Activated CD8-positive, alpha-beta memory T cell treated with anti-CD3 and anti-CD28 coated beads, Interleukin-2, amount 50 U/mL, for 1 hour (primary cell): ENCODE measurements around the gene DSG2.
"Not testable (repeated sequence)": the region's sequence is repeated elsewhere in the genome, so short reads cannot be mapped to it uniquely, and the experiment has no call there.

Source experiments
- DNase-seq: peaks from one replicate; pipeline ENCODE4 v3.0.0-alpha.2; 2020; ENCODE audit errors: extremely low read depth

DSG2 gene

GRCh38 chr18:31500051-31500688, 2.2 kb downstream of the DSG2 start:
- no peak for DNase-seq

GRCh38 chr18:31503011-31503410, 5.0 kb downstream of the DSG2 start:
- DNase-seq = no peak

- no peak for DNase-seq
These were observed 6.6 kb downstream of the DSG2 start for GRCh38 chr18:31504455-31505147.

GRCh38 chr18:31505156-31505555, 7.2 kb downstream of the DSG2 start:
- no peak for DNase-seq

GRCh38 chr18:31506024-31506742, 8.2 kb downstream of the DSG2 start:
- DNase-seq = no peak

- DNase-seq = not testable (repeated sequence)
These were observed 9.1 kb downstream of the DSG2 start for GRCh38 chr18:31507124-31507523.

GRCh38 chr18:31508781-31509180, 10.8 kb downstream of the DSG2 start:
- no peak for DNase-seq

GRCh38 chr18:31509571-31509970, 11.6 kb downstream of the DSG2 start:
- DNase-seq = no peak

- DNase-seq = no peak
These were observed 12.3 kb downstream of the DSG2 start for GRCh38 chr18:31510319-31510718.

GRCh38 chr18:31511098-31511497, 13.1 kb downstream of the DSG2 start:
- DNase-seq = no peak

- no peak for DNase-seq
These were observed 14.3 kb downstream of the DSG2 start for GRCh38 chr18:31512203-31512764.

- DNase-seq = no peak
These were observed 15.4 kb downstream of the DSG2 start for GRCh38 chr18:31513189-31513935.

GRCh38 chr18:31516437-31516836, 18.5 kb downstream of the DSG2 start:
- DNase-seq = no peak

- no peak for DNase-seq
These were observed 28.4 kb downstream of the DSG2 start for GRCh38 chr18:31526374-31526773.

GRCh38 chr18:31533236-31533635, 35.3 kb downstream of the DSG2 start:
- DNase-seq = no peak

- no peak for DNase-seq
These were observed 40.9 kb downstream of the DSG2 start for GRCh38 chr18:31538837-31539236.

- DNase-seq = no peak
These were observed 48.5 kb downstream of the DSG2 start for GRCh38 chr18:31546476-31546875.

- DNase-seq = no peak
These were observed 50.9 kb downstream of the DSG2 start for GRCh38 chr18:31548853-31549252.

GRCh38 chr18:31549416-31549815, 51.4 kb downstream of the DSG2 start:
- no peak for DNase-seq

GRCh38 chr18:31551883-31552282, 53.9 kb downstream of the DSG2 start:
- DNase-seq = no peak

- DNase-seq = no peak
These were observed 55.8 kb downstream of the DSG2 start for GRCh38 chr18:31553800-31554199.

- no peak for DNase-seq
These were observed 56.8 kb downstream of the DSG2 start for GRCh38 chr18:31554776-31555175.
